Osteoblast (primary cell): ENCODE results near the gene FCER1G. TPM values are rescaled to one million over a fixed set of nuclear protein-coding genes. Genes with fewer than 3 reads are reported as not detected.

Experiments
- DNase-seq: peaks from one replicate; pipeline ENCODE4 v3.0.0; 2011; ENCODE audit warnings: low spot score, mixed read lengths; ENCODE audit not compliant: insufficient read length; ENCODE audit errors: missing footprints
- H2AFZ ChIP-seq: 2 replicates; pipeline ENCODE4 v1.6.0; 2011; ENCODE audit warnings: mild to moderate bottlenecking, low read length
- H3K27ac ChIP-seq: 2 replicates; pipeline ENCODE4 v1.5.1; 2011; ENCODE audit warnings: mild to moderate bottlenecking, low read depth, low read length, moderate library complexity
- H3K27me3 ChIP-seq: 2 replicates; pipeline ENCODE4 v1.6.0; 2012; ENCODE audit warnings: mild to moderate bottlenecking, control low read depth, inconsistent platforms, low read length, moderate library complexity; ENCODE audit not compliant: insufficient read depth
- H3K36me3 ChIP-seq: 2 replicates; pipeline ENCODE4 v1.5.1; 2011; ENCODE audit warnings: mild to moderate bottlenecking, low read length, control low read depth, moderate library complexity; ENCODE audit not compliant: insufficient read depth
- H3K4me1 ChIP-seq: 2 replicates; pipeline ENCODE4 v1.5.1; 2011; ENCODE audit warnings: mild to moderate bottlenecking, low read length, control low read depth, moderate library complexity; ENCODE audit not compliant: insufficient read depth
- H3K4me2 ChIP-seq: 2 replicates; pipeline ENCODE4 v1.6.0; 2011; ENCODE audit warnings: mild to moderate bottlenecking, low read length; ENCODE audit not compliant: insufficient read depth
- H3K4me3 ChIP-seq: fragments of 200-600 bp; sonication (generic); 3 replicates; pipeline ENCODE4 v1.5.1; 2012; ENCODE audit warnings: mild to moderate bottlenecking, low read length, inconsistent platforms; ENCODE audit not compliant: insufficient read depth
- H3K79me2 ChIP-seq: 2 replicates; pipeline ENCODE4 v1.6.0; 2012; ENCODE audit warnings: mild to moderate bottlenecking, low read length, control low read depth, inconsistent platforms; ENCODE audit not compliant: insufficient read depth
- H3K9me3 ChIP-seq: 2 replicates; pipeline ENCODE4 v1.5.1; 2011; ENCODE audit warnings: low read depth, low read length, control low read depth
- H4K20me1 ChIP-seq: 2 replicates; pipeline ENCODE4 v1.6.0; 2012; ENCODE audit warnings: mild to moderate bottlenecking, low read length, control low read depth; ENCODE audit not compliant: insufficient read depth
- total RNA-seq: library from RNA; depleted of rRNA; stranded (reverse); fragments of >200 nt; gene quantifications from 2 replicates; pipeline ENCODE4 v1.2.3, GENCODE V29; 2012
- TF ChIP-seq, protein P1 (sequence below): IDR thresholded peaks from 2 replicates; pipeline ENCODE4 v1.5.1; 2011; ENCODE audit warnings: mild to moderate bottlenecking, low read depth, low read length, moderate library complexity; ENCODE audit errors: extremely low read depth

The FCER1G gene
- total RNA-seq, 1 donor: 0.72 TPM

DNA sequence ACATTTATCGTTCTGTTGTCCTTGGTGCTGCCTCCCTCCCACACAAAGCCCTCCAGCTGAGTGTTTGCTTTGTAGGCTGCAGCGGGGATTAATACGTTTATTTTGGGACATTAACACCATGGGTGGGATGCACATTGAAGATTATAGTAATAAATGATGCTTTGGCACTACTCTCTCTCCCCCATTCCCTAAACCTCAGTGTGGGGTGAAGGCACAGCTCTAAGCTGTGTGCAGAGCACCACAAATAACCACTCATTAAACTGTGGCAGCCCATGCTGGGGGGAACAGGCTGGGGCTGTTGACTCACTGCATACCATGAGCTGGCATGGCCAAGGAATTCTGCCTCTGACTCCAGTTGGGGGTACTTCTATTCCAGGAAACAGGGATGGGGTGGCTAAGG lies 51.1 kb downstream of the FCER1G start:
- no peak overlapping the region for H3K4me2 ChIP-seq
- H2AFZ ChIP-seq: no peak overlapping the region
- TF ChIP-seq, protein P1, sequence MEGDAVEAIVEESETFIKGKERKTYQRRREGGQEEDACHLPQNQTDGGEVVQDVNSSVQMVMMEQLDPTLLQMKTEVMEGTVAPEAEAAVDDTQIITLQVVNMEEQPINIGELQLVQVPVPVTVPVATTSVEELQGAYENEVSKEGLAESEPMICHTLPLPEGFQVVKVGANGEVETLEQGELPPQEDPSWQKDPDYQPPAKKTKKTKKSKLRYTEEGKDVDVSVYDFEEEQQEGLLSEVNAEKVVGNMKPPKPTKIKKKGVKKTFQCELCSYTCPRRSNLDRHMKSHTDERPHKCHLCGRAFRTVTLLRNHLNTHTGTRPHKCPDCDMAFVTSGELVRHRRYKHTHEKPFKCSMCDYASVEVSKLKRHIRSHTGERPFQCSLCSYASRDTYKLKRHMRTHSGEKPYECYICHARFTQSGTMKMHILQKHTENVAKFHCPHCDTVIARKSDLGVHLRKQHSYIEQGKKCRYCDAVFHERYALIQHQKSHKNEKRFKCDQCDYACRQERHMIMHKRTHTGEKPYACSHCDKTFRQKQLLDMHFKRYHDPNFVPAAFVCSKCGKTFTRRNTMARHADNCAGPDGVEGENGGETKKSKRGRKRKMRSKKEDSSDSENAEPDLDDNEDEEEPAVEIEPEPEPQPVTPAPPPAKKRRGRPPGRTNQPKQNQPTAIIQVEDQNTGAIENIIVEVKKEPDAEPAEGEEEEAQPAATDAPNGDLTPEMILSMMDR: no peak
- peak; percentile 92 for DNase-seq
- no peak overlapping the region for H3K27ac ChIP-seq
- H3K4me1 ChIP-seq: peaks cover 7% of the 10 kb centered on the region
- H4K20me1 ChIP-seq: no peaks in the 10 kb centered on the region
- H3K27me3 ChIP-seq: peaks cover 10% of the 10 kb centered on the region
- no peaks in the 10 kb centered on the region for H3K9me3 ChIP-seq
- H3K4me3 ChIP-seq: no peak overlapping the region
- H3K36me3 ChIP-seq: no peaks in the 10 kb centered on the region
- no peaks in the 10 kb centered on the region for H3K79me2 ChIP-seq

DNA sequence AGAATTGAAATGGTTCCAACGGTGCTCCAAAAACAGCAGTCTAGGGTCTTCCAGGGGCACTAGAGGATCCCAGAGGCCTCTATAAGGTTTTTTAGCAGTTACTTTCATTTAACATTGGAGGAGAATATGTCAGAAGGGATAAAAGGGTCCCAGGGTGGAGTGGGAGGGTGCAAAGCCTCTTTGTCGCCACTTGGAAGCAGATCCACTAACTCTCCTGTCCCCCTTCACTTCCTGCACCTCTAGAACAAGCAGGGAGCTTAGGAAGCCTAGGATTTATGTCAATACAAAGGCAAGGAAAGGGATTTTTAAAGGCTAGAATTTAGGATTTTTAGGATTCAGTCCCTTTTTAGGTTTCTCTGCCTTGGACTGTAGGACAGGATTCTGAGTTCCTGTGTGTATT lies 51.7 kb downstream of the FCER1G start:
- DNase-seq: no peak
- Histone ChIP-seq H4K20me1 (no peaks in the 10 kb centered on the region), H3K4me3 (no peak overlapping the region), H3K4me2 (no peak overlapping the region), H2AFZ (no peak overlapping the region), H3K4me1 (peaks cover 7% of the 10 kb centered on the region), H3K27ac (no peak overlapping the region), H3K79me2 (no peaks in the 10 kb centered on the region), H3K9me3 (no peaks in the 10 kb centered on the region), H3K27me3 (peaks cover 3% of the 10 kb centered on the region), H3K36me3 (no peaks in the 10 kb centered on the region)
- TF ChIP-seq, protein P1: no peak

DNA sequence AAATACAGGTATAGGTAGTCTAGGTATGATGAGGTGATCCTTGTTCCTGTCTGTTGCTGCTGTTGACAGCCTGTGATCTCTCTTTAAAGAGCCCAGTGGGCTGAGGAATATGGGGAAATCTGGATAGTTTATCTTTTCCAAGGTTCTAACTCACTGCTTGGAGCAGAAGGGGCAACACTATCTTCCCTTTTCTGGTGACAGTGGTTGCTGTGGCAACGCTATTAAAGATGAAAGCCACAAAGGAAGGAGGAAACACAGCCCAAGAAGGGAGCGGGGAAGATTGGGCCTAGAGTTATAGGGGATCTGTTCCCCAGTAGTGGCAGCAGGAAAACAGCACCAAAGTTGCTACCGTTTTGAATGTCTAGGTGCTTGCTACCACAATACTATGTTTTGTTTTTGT lies 52.2 kb downstream of the FCER1G start:
- no peak overlapping the region for H3K4me3 ChIP-seq
- no peak overlapping the region for H2AFZ ChIP-seq
- H3K27ac ChIP-seq: no peak overlapping the region
- no peaks in the 10 kb centered on the region for H3K9me3 ChIP-seq
- TF ChIP-seq, protein P1: no peak
- H3K4me2 ChIP-seq: no peak overlapping the region
- no peaks in the 10 kb centered on the region for H3K36me3 ChIP-seq
- H3K79me2 ChIP-seq: no peaks in the 10 kb centered on the region
- DNase-seq: peak; percentile 72
- peaks cover 2% of the 10 kb centered on the region for H3K27me3 ChIP-seq
- peaks cover 7% of the 10 kb centered on the region for H3K4me1 ChIP-seq
- H4K20me1 ChIP-seq: no peaks in the 10 kb centered on the region

Other genes with a start within 250 kb of the FCER1G start
- 0.72 and 1.2 TPM in 2 replicates for gene F11R, start 194.1 kb upstream of the FCER1G start, total RNA-seq
- 0.72 and 1.8 TPM in 2 replicates for gene TSTD1, start 176.3 kb upstream of the FCER1G start, total RNA-seq
- gene USF1, start 169.3 kb upstream of the FCER1G start, total RNA-seq: 45.7 and 47.4 TPM in 2 replicates
- under 0.01 TPM in 1 of 2 replicates, not detected in the other for gene ARHGAP30, start 145.4 kb upstream of the FCER1G start, total RNA-seq
- gene NECTIN4, start 125.7 kb upstream of the FCER1G start, total RNA-seq: under 0.01 TPM in 2 replicates
- 1.4 and 1.5 TPM in 2 replicates for gene KLHDC9, start 116.9 kb upstream of the FCER1G start, total RNA-seq
- gene PFDN2, start 97.3 kb upstream of the FCER1G start, total RNA-seq: 17.7 and 27.9 TPM in 2 replicates
- gene NIT1, start 97.2 kb upstream of the FCER1G start, total RNA-seq: 23.9 and 28.0 TPM in 2 replicates
- gene DEDD, start 82.6 kb upstream of the FCER1G start, total RNA-seq: 36.6 and 41.0 TPM in 2 replicates
- 87.5 and 95.2 TPM in 2 replicates for gene UFC1, start 61.3 kb upstream of the FCER1G start, total RNA-seq
- gene USP21, start 55.8 kb upstream of the FCER1G start, total RNA-seq: 8.0 and 9.1 TPM in 2 replicates
- 15.9 and 19.5 TPM in 2 replicates for gene PPOX, start 48.9 kb upstream of the FCER1G start, total RNA-seq
- 18.5 and 18.9 TPM in 2 replicates for gene B4GALT3, start 37.8 kb upstream of the FCER1G start, total RNA-seq
- gene ADAMTS4, start 16.2 kb upstream of the FCER1G start, total RNA-seq: 1.4 and 3.5 TPM in 2 replicates
- gene NDUFS2, start 12.9 kb upstream of the FCER1G start, total RNA-seq: 103 and 130 TPM in 2 replicates
- not detected in 2 replicates for gene APOA2, start 8.3 kb downstream of the FCER1G start, total RNA-seq
- 6.5 and 8.8 TPM in 2 replicates for gene TOMM40L, start 10.8 kb downstream of the FCER1G start, total RNA-seq
- not detected in 2 replicates for gene NR1I3, start 22.9 kb downstream of the FCER1G start, total RNA-seq
- gene PCP4L1, start 43.5 kb downstream of the FCER1G start, total RNA-seq: not detected in 2 replicates
- 0.88 and 2.2 TPM in 2 replicates for gene MPZ, start 94.7 kb downstream of the FCER1G start, total RNA-seq
- gene SDHC, start 99.1 kb downstream of the FCER1G start, total RNA-seq: 20.3 and 26.5 TPM in 2 replicates
- not detected in 2 replicates for gene CFAP126, start 152.6 kb downstream of the FCER1G start, total RNA-seq